GM21423 (cell line): ENCODE measurements around the gene ETNPPL.
A peak's percentile ranks its signal among the peaks of the same experiment; 100 is the strongest.

Experiments
- ATAC-seq: cut with Tn5 transposase; IDR thresholded peaks from one replicate; pipeline ENCODE4 v1.9.1; 2021; ENCODE audit warnings: mild to moderate bottlenecking, moderate library complexity; ENCODE audit not compliant: unreplicated experiment

ETNPPL gene

GRCh38 chr4:108762559-108763225 lies at the start of gene ETNPPL:
ETNPPL (minus strand) TSS chr4:108763053; CDS start chr4:108762898, 155 bp downstream.
- peak; percentile 51 for ATAC-seq

- ATAC-seq: no peak
These were observed 48.6 kb upstream of the ETNPPL start for GRCh38 chr4:108811486-108811885.

- no peak for ATAC-seq
These were observed 47.2 kb upstream of the ETNPPL start for GRCh38 chr4:108810087-108810486.

GRCh38 chr4:108804648-108805273 lies 41.9 kb upstream of the ETNPPL start:
- ATAC-seq: no peak

GRCh38 chr4:108799306-108799705 lies 36.5 kb upstream of the ETNPPL start:
- no peak for ATAC-seq

- no peak for ATAC-seq
These were observed 33.3 kb upstream of the ETNPPL start for GRCh38 chr4:108796173-108796572.

GRCh38 chr4:108795733-108796132 lies 32.9 kb upstream of the ETNPPL start:
- ATAC-seq: no peak

GRCh38 chr4:108794136-108794535 lies 31.3 kb upstream of the ETNPPL start:
- ATAC-seq: no peak

- no peak for ATAC-seq
These were observed 30.6 kb upstream of the ETNPPL start for GRCh38 chr4:108793415-108793814.

GRCh38 chr4:108788731-108789130 lies 25.9 kb upstream of the ETNPPL start:
- ATAC-seq: no peak

- ATAC-seq: no peak
These were observed 24.9 kb upstream of the ETNPPL start for GRCh38 chr4:108787724-108788123.

GRCh38 chr4:108787106-108787505 lies 24.3 kb upstream of the ETNPPL start:
- ATAC-seq: no peak

GRCh38 chr4:108786351-108786750 lies 23.5 kb upstream of the ETNPPL start:
- ATAC-seq: no peak

- no peak for ATAC-seq
These were observed 21.0 kb upstream of the ETNPPL start for GRCh38 chr4:108783665-108784463.

GRCh38 chr4:108779958-108780357 lies 17.1 kb upstream of the ETNPPL start:
- no peak for ATAC-seq

GRCh38 chr4:108777388-108777787 lies 14.5 kb upstream of the ETNPPL start:
- ATAC-seq: no peak

- ATAC-seq: no peak
These were observed 13.1 kb upstream of the ETNPPL start for GRCh38 chr4:108775921-108776320.

- no peak for ATAC-seq
These were observed 12.1 kb upstream of the ETNPPL start for GRCh38 chr4:108774809-108775530.

GRCh38 chr4:108772402-108772801 lies 9.5 kb upstream of the ETNPPL start:
- no peak for ATAC-seq

GRCh38 chr4:108766058-108766457 lies 3.2 kb upstream of the ETNPPL start:
- ATAC-seq: no peak

- ATAC-seq: no peak
These were observed 1.1 kb upstream of the ETNPPL start for GRCh38 chr4:108763986-108764385.
